ENCODE data around the gene ASB6. TPM values are rescaled to one million over a fixed set of nuclear protein-coding genes. Genes with fewer than 3 reads are reported as not detected.

Gene ASB6
- total RNA-seq, 4 donors from 2014 or later = 21.7 to 29.2 (median 24.0) TPM

- peaks cover 4 to 6% of the 10 kb centered on the region in 2 donors for H3K36me3 ChIP-seq
- intact Hi-C loops (cut with DNase I) = loop anchor here (10.0 kb wide), 1 partner anchor 91 kb away; no protein-coding TSS in a partner anchor
- no peak overlapping the region for H3K27ac ChIP-seq
- no peak for DNase-seq
- no peak for TF ChIP-seq CTCF (IDR thresholded peaks at IDR 0.05)
- no peak for TF ChIP-seq POLR2A (IDR thresholded peaks at IDR 0.05)
- H3K27me3 ChIP-seq = no peaks in the 10 kb centered on the region
- 92% methylated on average over 10 of the region's 10 CpGs for WGBS, 2 donors
- no peak overlapping the region for H3K4me3 ChIP-seq (replicated peaks in 1 of 3)
- H3K9me3 ChIP-seq = no peaks in the 10 kb centered on the region
- H3K4me1 ChIP-seq = peaks cover 17 to 19% of the 10 kb centered on the region in 2 donors
Measured at GRCh38 chr9:129643706-129644105, 1.8 kb upstream of the ASB6 start.

- Histone ChIP-seq H3K36me3 (peaks cover 26 to 31% of the 10 kb centered on the region in 2 donors), H3K27ac (peak overlapping the region in 2 of 3 donors; percentile 44 to 80), H3K27me3 (no peaks in the 10 kb centered on the region), H3K9me3 (no peaks in the 10 kb centered on the region), H3K4me1 (peaks cover 17 to 19% of the 10 kb centered on the region in 2 donors), H3K4me3 (replicated peaks in 1 of 3) (peak overlapping the region; percentile 77 to 79 (median 78))
- intact Hi-C loops (cut with DNase I) = loop anchor here (10.0 kb wide), 1 partner anchor 94 kb away; no protein-coding TSS in a partner anchor
- no peak for DNase-seq
- TF ChIP-seq CTCF (IDR thresholded peaks at IDR 0.05) = no peak
- TF ChIP-seq POLR2A (IDR thresholded peaks at IDR 0.05) = no peak
- WGBS, 2 donors = 2 to 16% methylated on average over 30 to 31 of the region's 44 CpGs
Measured at GRCh38 chr9:129640871-129641749, 841 bp downstream of the ASB6 start.

GRCh38 chr9:129640086-129640870, 1.7 kb downstream of the ASB6 start:
- peak; percentile 25 to 27 for DNase-seq
- WGBS, 2 donors = 64 to 69% methylated on average over 24 to 25 of the region's 25 CpGs
- H3K27ac ChIP-seq = no peak overlapping the region
- TF ChIP-seq POLR2A (IDR thresholded peaks at IDR 0.05) (no peak), CTCF (IDR thresholded peaks at IDR 0.05) (no peak)
- intact Hi-C loops (cut with DNase I) = loop anchor here (10.0 kb wide), 1 partner anchor 95 kb away; no protein-coding TSS in a partner anchor
- peaks cover 31 to 37% of the 10 kb centered on the region in 2 donors for H3K36me3 ChIP-seq
- H3K4me3 ChIP-seq (replicated peaks in 1 of 3) = peak overlapping the region in 1 of 3 donors; percentile 77
- no peaks in the 10 kb centered on the region for H3K9me3 ChIP-seq
- peaks cover 17 to 19% of the 10 kb centered on the region in 2 donors for H3K4me1 ChIP-seq
- no peaks in the 10 kb centered on the region for H3K27me3 ChIP-seq

- H3K27me3 ChIP-seq = no peaks in the 10 kb centered on the region
- peaks cover 17 to 19% of the 10 kb centered on the region in 2 donors for H3K4me1 ChIP-seq
- TF ChIP-seq POLR2A (IDR thresholded peaks at IDR 0.05) (no peak), CTCF (IDR thresholded peaks at IDR 0.05) (no peak)
- H3K4me3 ChIP-seq (replicated peaks in 1 of 3) = no peak overlapping the region
- WGBS, 2 donors = 60 to 77% methylated on average over 3 to 11 of the region's 12 CpGs
- H3K36me3 ChIP-seq = peaks cover 37 to 43% of the 10 kb centered on the region in 2 donors
- no peak overlapping the region for H3K27ac ChIP-seq
- DNase-seq = no peak
- H3K9me3 ChIP-seq = no peaks in the 10 kb centered on the region
- intact Hi-C loops (cut with DNase I) = loop anchor here (10.0 kb wide), 1 partner anchor 95 kb away; no protein-coding TSS in a partner anchor
Measured at GRCh38 chr9:129639756-129640085, 2.2 kb downstream of the ASB6 start.

All from thyroid gland (tissue), 4 donors.